Occipital lobe (tissue), 1 donor: ENCODE measurements around the gene IFIT2. TPM values are rescaled to one million over a fixed set of nuclear protein-coding genes. Genes with fewer than 3 reads are reported as not detected.

ENCODE experiments used
- total RNA-seq: library from RNA; depleted of rRNA; stranded (reverse); fragments of >200 nt; gene quantifications from one replicate; pipeline ENCODE4 v1.2.3, GENCODE V29; 2014

Gene IFIT2
- total RNA-seq, 1 donor from 2014 or later = 5.0 TPM

Other genes starting within 250 kb of the IFIT2 start
- 0.78 TPM for gene CH25H, start 94.7 kb upstream of the IFIT2 start, total RNA-seq
- 39.9 TPM for gene LIPA, start 50.3 kb upstream of the IFIT2 start, total RNA-seq
- 8.4 TPM for gene IFIT3, start 26.0 kb downstream of the IFIT2 start, total RNA-seq
- 2.0 TPM for gene IFIT1B, start 76.0 kb downstream of the IFIT2 start, total RNA-seq
- 10.0 TPM for gene IFIT1, start 90.6 kb downstream of the IFIT2 start, total RNA-seq
- 60.7 TPM for gene IFIT5, start 112.5 kb downstream of the IFIT2 start, total RNA-seq
- 4.1 TPM for gene SLC16A12, start 233.5 kb downstream of the IFIT2 start, total RNA-seq